Natural killer cell treated with Interleukin-12 subunit alpha and Interleukin-12 subunit beta and Interleukin-15 and Interleukin-18, amount 100 ng/mL, for 72 hours (primary cell): Measurements from ENCODE around the gene RNASEL. TPM values are rescaled to one million over a fixed set of nuclear protein-coding genes. Genes with fewer than 3 reads are reported as not detected.

Experiments used
- ATAC-seq, 2 donors: fragments of 150-1000 bp; cut with Tn5 transposase in 1 of 2; sonication (Bioruptor Pico), chemical (Tn5 transposase) in 1 of 2; 2 replicates each; pipeline ENCODE4 v1.10.0; 2021
- DNase-seq: peaks from one replicate; pipeline ENCODE4 v3.0.0; 2022; ENCODE audit warnings: low spot score
- H3K27ac Mint-ChIP-seq, 2 donors: 1 replicate in 1 of 2; 2 replicates in 1 of 2; pipeline ENCODE4 v1.8.0; 2022; ENCODE audit warnings: mixed read lengths in 2 of 2, mild to moderate bottlenecking in 1 of 2, moderate library complexity in 1 of 2
- H3K27me3 Mint-ChIP-seq, 2 donors: 1 replicate in 1 of 2; 2 replicates in 1 of 2; pipeline ENCODE4 v1.8.0; 2022; ENCODE audit warnings: mixed read lengths in 2 of 2
- H3K36me3 Mint-ChIP-seq: one replicate; pipeline ENCODE4 v1.8.0; 2022; ENCODE audit warnings: mixed read lengths
- H3K4me1 Mint-ChIP-seq, 2 donors: 1 replicate in 1 of 2; 2 replicates in 1 of 2; pipeline ENCODE4 v1.8.0; 2022; ENCODE audit warnings: low read depth in 2 of 2, mixed read lengths in 2 of 2, mild to moderate bottlenecking in 1 of 2
- H3K4me3 Mint-ChIP-seq: one replicate; pipeline ENCODE4 v1.8.0; 2022; ENCODE audit warnings: mixed read lengths
- H3K9me3 Mint-ChIP-seq: 2 replicates; pipeline ENCODE4 v1.8.0; 2022; ENCODE audit warnings: mixed read lengths
- total RNA-seq, 2 donors: library from RNA; stranded (reverse); gene quantifications; one replicate each; pipeline ENCODE4 v1.2.3, GENCODE V29; 2022

The RNASEL gene
- total RNA-seq, 2 donors from 2014 or later: 3.0 to 5.1 TPM

- peaks cover 53 to 66% of the 10 kb centered on the region in 2 donors for H3K4me1 Mint-ChIP-seq
- DNase-seq (no peak), ATAC-seq (no peak)
- H3K4me3 Mint-ChIP-seq: no peak overlapping the region
- H3K27me3 Mint-ChIP-seq: no peaks in the 10 kb centered on the region
- no peak overlapping the region for H3K27ac Mint-ChIP-seq
- H3K9me3 Mint-ChIP-seq: no peaks in the 10 kb centered on the region
- H3K36me3 Mint-ChIP-seq: peaks cover 6% of the 10 kb centered on the region
Observed at GRCh38 chr1:182586380-182586779, 2.7 kb downstream of the RNASEL start.

GRCh38 chr1:182584746-182585145 is 4.3 kb downstream of the RNASEL start:
- H3K4me1 Mint-ChIP-seq: peaks cover 50 to 60% of the 10 kb centered on the region in 2 donors

GRCh38 chr1:182580736-182581135 is 8.3 kb downstream of the RNASEL start:
- DNase-seq: no peak
- Mint-ChIP-seq H3K36me3 (peaks cover 17% of the 10 kb centered on the region), H3K4me1 (peaks cover 23 to 36% of the 10 kb centered on the region in 2 donors), H3K27me3 (no peaks in the 10 kb centered on the region), H3K4me3 (no peak overlapping the region), H3K27ac (no peak overlapping the region), H3K9me3 (no peaks in the 10 kb centered on the region)
- ATAC-seq: no peak

More at GRCh38 chr1:182584746-182585145, 4.3 kb downstream of the RNASEL start:
- ATAC-seq (no peak), DNase-seq (no peak)
- H3K9me3 Mint-ChIP-seq: no peaks in the 10 kb centered on the region
- H3K27me3 Mint-ChIP-seq: no peaks in the 10 kb centered on the region
- H3K27ac Mint-ChIP-seq: peak overlapping the region in 1 of 2 donors; percentile 49
- H3K4me3 Mint-ChIP-seq: no peak overlapping the region
- peaks cover 10% of the 10 kb centered on the region for H3K36me3 Mint-ChIP-seq

GRCh38 chr1:182575540-182576149 is 13.4 kb downstream of the RNASEL start:
- H3K4me1 Mint-ChIP-seq: peaks cover 0 to 6% of the 10 kb centered on the region in 2 donors
- no peak for DNase-seq
- no peaks in the 10 kb centered on the region for H3K27me3 Mint-ChIP-seq
- no peaks in the 10 kb centered on the region for H3K9me3 Mint-ChIP-seq
- no peak overlapping the region for H3K4me3 Mint-ChIP-seq
- H3K27ac Mint-ChIP-seq: no peak overlapping the region
- no peak for ATAC-seq
- H3K36me3 Mint-ChIP-seq: peaks cover 15% of the 10 kb centered on the region

- no peak for ATAC-seq
- Mint-ChIP-seq H3K27ac (no peak overlapping the region), H3K27me3 (no peaks in the 10 kb centered on the region), H3K9me3 (no peaks in the 10 kb centered on the region), H3K4me1 (peaks cover 0 to 6% of the 10 kb centered on the region in 2 donors), H3K36me3 (peaks cover 7% of the 10 kb centered on the region), H3K4me3 (no peak overlapping the region)
- DNase-seq: no peak
Observed at GRCh38 chr1:182574156-182574555, 14.9 kb downstream of the RNASEL start.

- Mint-ChIP-seq H3K4me1 (peaks cover 0 to under 1% of the 10 kb centered on the region in 2 donors), H3K4me3 (no peak overlapping the region), H3K36me3 (peaks cover 2% of the 10 kb centered on the region), H3K27me3 (peaks cover 0 to 2% of the 10 kb centered on the region in 2 donors), H3K27ac (no peak overlapping the region), H3K9me3 (no peaks in the 10 kb centered on the region)
- DNase-seq (no peak), ATAC-seq (no peak)
Observed at GRCh38 chr1:182570611-182570970, 18.5 kb downstream of the RNASEL start.

- Mint-ChIP-seq H3K4me1 (peaks cover 0 to 6% of the 10 kb centered on the region in 2 donors), H3K4me3 (no peak overlapping the region), H3K27me3 (peaks cover 4 to 5% of the 10 kb centered on the region in 2 donors), H3K36me3 (no peaks in the 10 kb centered on the region), H3K9me3 (no peaks in the 10 kb centered on the region), H3K27ac (no peak overlapping the region)
- ATAC-seq (no peak), DNase-seq (no peak)
Observed at GRCh38 chr1:182569939-182570610, 19.0 kb downstream of the RNASEL start.

GRCh38 chr1:182568647-182569284 is 20.3 kb downstream of the RNASEL start:
- H3K27ac Mint-ChIP-seq: no peak overlapping the region
- no peak for DNase-seq
- peaks cover 6 to 8% of the 10 kb centered on the region in 2 donors for H3K27me3 Mint-ChIP-seq
- H3K4me1 Mint-ChIP-seq: peaks cover 0 to 6% of the 10 kb centered on the region in 2 donors
- H3K36me3 Mint-ChIP-seq: no peaks in the 10 kb centered on the region
- H3K4me3 Mint-ChIP-seq: no peak overlapping the region
- H3K9me3 Mint-ChIP-seq: no peaks in the 10 kb centered on the region
- no peak for ATAC-seq

GRCh38 chr1:182567629-182568028 is 21.4 kb downstream of the RNASEL start:
- Mint-ChIP-seq H3K27me3 (peaks cover 6 to 8% of the 10 kb centered on the region in 2 donors), H3K36me3 (no peaks in the 10 kb centered on the region), H3K4me3 (no peak overlapping the region), H3K27ac (no peak overlapping the region), H3K4me1 (peaks cover 0 to 6% of the 10 kb centered on the region in 2 donors), H3K9me3 (no peaks in the 10 kb centered on the region)
- ATAC-seq: no peak
- no peak for DNase-seq

- ATAC-seq: no peak
- Mint-ChIP-seq H3K27me3 (peaks cover 12 to 20% of the 10 kb centered on the region in 2 donors), H3K36me3 (no peaks in the 10 kb centered on the region)
Observed at GRCh38 chr1:182565537-182565936, 23.5 kb downstream of the RNASEL start.

GRCh38 chr1:182564406-182565004 is 24.6 kb downstream of the RNASEL start:
- H3K36me3 Mint-ChIP-seq: no peaks in the 10 kb centered on the region
- H3K4me3 Mint-ChIP-seq: no peak overlapping the region
- H3K27ac Mint-ChIP-seq: no peak overlapping the region
- H3K27me3 Mint-ChIP-seq: peaks cover 15 to 25% of the 10 kb centered on the region in 2 donors
- H3K9me3 Mint-ChIP-seq: no peaks in the 10 kb centered on the region
- ATAC-seq: no peak
- H3K4me1 Mint-ChIP-seq: peaks cover 0 to 6% of the 10 kb centered on the region in 2 donors
- DNase-seq: no peak

More at GRCh38 chr1:182565537-182565936, 23.5 kb downstream of the RNASEL start:
- Mint-ChIP-seq H3K9me3 (no peaks in the 10 kb centered on the region), H3K4me1 (peaks cover 0 to 6% of the 10 kb centered on the region in 2 donors), H3K4me3 (no peak overlapping the region), H3K27ac (no peak overlapping the region)
- DNase-seq: no peak

GRCh38 chr1:182563095-182563494 is 26.0 kb downstream of the RNASEL start:
- Mint-ChIP-seq H3K4me3 (no peak overlapping the region), H3K36me3 (no peaks in the 10 kb centered on the region), H3K27ac (no peak overlapping the region), H3K9me3 (no peaks in the 10 kb centered on the region), H3K4me1 (peaks cover 0 to 6% of the 10 kb centered on the region in 2 donors), H3K27me3 (peaks cover 21 to 34% of the 10 kb centered on the region in 2 donors)
- ATAC-seq: no peak
- no peak for DNase-seq

- no peak for ATAC-seq
- H3K9me3 Mint-ChIP-seq: no peaks in the 10 kb centered on the region
- H3K4me1 Mint-ChIP-seq: peaks cover 0 to 6% of the 10 kb centered on the region in 2 donors
- no peak overlapping the region for H3K4me3 Mint-ChIP-seq
- H3K27me3 Mint-ChIP-seq: peaks cover 24 to 34% of the 10 kb centered on the region in 2 donors
- H3K27ac Mint-ChIP-seq: no peak overlapping the region
- H3K36me3 Mint-ChIP-seq: no peaks in the 10 kb centered on the region
- DNase-seq: no peak
Observed at GRCh38 chr1:182561456-182561855, 27.6 kb downstream of the RNASEL start.
